GM19328 (cell line): ENCODE results near the gene PITPNB.

ENCODE experiments used
- ATAC-seq: cut with Tn5 transposase; IDR thresholded peaks from one replicate; pipeline ENCODE4 v1.9.1; 2021; ENCODE audit warnings: mild to moderate bottlenecking, moderate library complexity; ENCODE audit not compliant: unreplicated experiment

PITPNB gene

DNA sequence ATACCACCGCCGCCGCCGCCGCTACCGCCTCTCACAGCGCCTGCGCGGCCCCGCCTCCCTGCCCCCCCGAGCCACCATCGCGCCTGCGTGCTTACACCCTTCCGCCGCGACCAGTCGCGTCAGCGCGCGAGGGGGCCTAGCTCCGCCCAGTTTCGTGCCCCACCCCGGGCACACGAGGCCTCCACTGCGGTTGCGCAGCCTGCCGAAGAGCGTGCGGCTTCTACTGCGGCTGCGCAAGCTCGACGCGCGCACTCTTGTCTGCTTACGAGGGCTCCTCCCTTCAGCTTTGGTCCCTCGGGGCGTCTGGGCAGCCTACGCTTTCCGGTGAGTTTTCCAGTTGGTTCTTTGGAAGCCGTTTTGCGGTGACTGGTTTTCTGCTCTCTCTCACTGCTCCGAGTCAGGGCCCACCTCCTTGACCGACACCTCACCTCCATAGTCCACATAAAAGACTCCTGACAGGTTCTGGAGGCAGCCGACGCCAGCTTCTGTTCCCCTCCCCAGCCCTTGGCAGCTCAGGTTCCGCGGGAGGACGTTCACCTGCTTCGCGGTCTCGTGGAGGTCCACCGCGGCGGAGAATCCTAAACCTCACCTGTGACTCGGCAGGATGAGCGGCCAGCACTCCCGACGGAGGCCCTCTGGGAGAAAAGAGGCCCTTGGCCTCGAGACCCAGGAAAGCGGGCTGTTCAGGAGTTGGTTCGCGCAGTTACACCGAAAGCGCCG is at the start of gene PITPNB:
Gene PITPNB (minus strand): TSS at position 35 of the 720 bp plus-strand sequence. CDS start 65 bp downstream, outside the sequence.
- peak; percentile 88 for ATAC-seq

GRCh38 chr22:27966168-27967064 is 47.4 kb upstream of the PITPNB start:
- no peak for ATAC-seq

- no peak for ATAC-seq
Observed at GRCh38 chr22:27962268-27963044, 43.4 kb upstream of the PITPNB start.

GRCh38 chr22:27961680-27962079 is 42.6 kb upstream of the PITPNB start:
- ATAC-seq = no peak

GRCh38 chr22:27961182-27961581 is 42.1 kb upstream of the PITPNB start:
- no peak for ATAC-seq

- no peak for ATAC-seq
Observed at GRCh38 chr22:27959335-27960090, 40.5 kb upstream of the PITPNB start.

- no peak for ATAC-seq
Observed at GRCh38 chr22:27952779-27953178, 33.7 kb upstream of the PITPNB start.

DNA sequence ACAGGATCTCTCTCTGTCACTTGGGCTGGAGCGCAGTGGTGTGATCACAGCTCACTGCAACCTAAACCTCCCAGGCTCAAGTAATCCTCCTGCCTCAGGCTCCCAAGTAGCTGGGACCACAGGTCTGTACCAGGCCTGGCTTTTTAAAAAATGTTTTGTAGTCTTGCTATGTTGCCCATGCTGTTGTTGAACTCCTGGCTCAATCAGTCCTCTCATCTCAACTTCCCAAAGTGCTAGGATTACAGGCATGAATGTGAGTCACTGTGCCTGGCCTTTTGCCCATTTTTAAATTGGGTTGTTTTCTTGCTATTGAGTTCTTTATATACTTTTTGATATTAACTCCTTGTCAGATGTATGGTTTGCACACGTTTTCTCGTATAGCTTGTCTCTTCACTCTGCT is 33.0 kb upstream of the PITPNB start:
- no peak for ATAC-seq

- ATAC-seq = no peak
Observed at GRCh38 chr22:27949421-27949820, 30.4 kb upstream of the PITPNB start.

DNA sequence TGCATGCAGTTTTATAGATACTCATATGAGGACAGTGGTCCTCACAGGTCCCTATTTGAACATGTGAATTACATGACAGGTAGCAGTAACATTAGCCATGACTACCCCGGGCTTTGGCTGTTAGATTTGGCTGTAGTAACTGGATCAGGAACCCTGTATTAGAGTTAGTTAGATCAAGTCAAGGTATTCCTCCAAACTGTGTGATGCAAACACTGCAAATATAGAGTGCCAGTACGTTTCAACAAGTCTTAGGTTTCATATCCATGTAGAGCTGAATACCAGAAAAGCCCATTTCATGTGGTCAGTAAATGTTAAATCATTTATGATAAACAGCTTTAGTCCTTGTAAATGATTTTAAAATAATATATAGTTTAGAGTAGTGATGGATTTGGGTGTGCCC is 29.5 kb upstream of the PITPNB start:
- ATAC-seq = no peak

GRCh38 chr22:27947448-27947847 is 28.4 kb upstream of the PITPNB start:
- no peak for ATAC-seq

- no peak for ATAC-seq
Observed at GRCh38 chr22:27941143-27941542, 22.1 kb upstream of the PITPNB start.

GRCh38 chr22:27937453-27937852 is 18.4 kb upstream of the PITPNB start:
- no peak for ATAC-seq

DNA sequence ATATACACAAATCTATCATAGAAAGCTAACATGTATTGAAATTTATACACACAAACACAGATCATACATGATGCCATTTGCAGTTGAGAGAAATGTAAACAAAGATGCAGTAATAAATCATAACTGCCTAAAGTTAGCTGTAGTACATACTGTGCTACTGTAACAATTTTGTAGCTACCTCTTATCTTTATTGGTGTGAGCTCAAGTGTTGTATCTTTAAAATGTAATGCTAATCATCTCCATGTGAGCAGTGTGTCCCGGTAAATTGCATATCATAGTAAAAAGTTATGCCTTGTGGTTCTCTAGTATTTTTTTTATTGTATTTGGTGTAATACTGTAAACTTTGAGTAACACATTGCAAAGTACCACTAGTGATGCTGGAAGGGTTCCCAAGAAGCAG is 16.8 kb upstream of the PITPNB start:
- ATAC-seq = no peak

GRCh38 chr22:27934069-27934468 is 15.0 kb upstream of the PITPNB start:
- ATAC-seq = no peak

- ATAC-seq = no peak
Observed at GRCh38 chr22:27933186-27933983, 14.3 kb upstream of the PITPNB start.

DNA sequence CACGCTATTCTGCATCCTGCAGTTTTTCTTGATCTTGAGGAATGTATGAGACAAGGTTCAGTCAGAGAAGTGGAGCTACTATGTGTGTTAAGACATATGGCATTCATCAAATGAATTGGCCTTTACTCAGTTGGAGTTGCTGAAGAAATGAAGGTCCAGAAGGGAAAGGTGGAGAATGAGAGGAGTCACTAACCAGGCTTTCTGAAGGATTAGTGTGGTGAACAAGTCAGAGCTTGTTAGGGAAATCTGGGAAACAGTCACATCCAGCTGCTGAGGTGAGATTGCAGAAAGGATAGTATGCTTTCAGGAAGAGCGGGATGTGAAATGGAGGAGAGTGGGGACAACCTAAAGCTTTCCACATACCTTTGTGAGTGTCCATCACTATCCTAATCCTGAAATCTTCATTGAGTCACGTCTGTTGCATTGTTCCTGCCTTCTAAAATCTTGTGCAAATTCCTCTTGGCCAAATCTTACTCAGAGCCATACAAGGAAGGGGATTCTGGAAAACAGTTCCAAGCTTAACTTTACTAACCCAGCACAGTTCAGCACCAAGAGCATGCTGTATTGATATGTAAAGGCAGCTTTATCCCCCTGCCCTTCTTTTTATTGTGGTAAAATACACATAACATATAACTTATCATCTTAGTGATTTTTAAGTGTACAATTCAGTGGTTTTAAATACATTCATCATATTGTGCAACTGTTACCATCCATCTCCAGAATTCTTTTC is 11.4 kb upstream of the PITPNB start:
- ATAC-seq = no peak

DNA sequence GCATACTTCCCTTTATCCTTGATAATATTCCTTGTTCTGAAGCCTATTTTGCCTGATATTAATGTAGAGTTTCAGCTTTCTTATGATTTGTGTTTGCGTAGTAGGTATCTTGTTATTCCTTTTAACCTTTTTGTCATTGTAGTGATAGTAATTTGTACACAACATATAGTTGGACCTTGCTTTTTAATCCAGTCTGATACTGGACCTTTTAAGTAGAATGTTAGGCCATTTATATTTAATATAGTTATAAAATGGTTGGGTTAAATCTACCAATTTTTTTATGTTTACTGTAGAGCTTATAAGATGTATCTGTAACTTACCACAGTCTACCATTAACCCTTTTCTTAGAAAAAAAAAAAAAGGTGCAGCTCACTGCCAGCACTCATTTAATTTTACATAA is 8.6 kb upstream of the PITPNB start:
- ATAC-seq = no peak

- no peak for ATAC-seq
Observed at GRCh38 chr22:27925331-27925730, 6.3 kb upstream of the PITPNB start.
